PFSK-1 (cell line): Measurements from ENCODE around the gene CDC16.

Experiments
- FOXP2 ChIP-seq: optimal IDR thresholded peaks from 2 replicates; pipeline ENCODE3; 2011; ENCODE audit warnings: borderline replicate concordance, control low read depth, inconsistent platforms; ENCODE audit not compliant: insufficient read depth; ENCODE audit errors: extremely low read length, extremely low read depth
- POLR2AphosphoS5 ChIP-seq: IDR thresholded peaks from 2 replicates; pipeline ENCODE4 v1.6.1; 2012; ENCODE audit warnings: low read depth, mild to moderate bottlenecking, control low read depth, low read length, moderate library complexity
- REST ChIP-seq, 2 experiments: IDR thresholded peaks; 2 replicates each; pipeline versions ENCODE4 v1.6.1 to v1.8.0; 2011 to 2012; ENCODE audit warnings: low read depth in 2 of 2, low read length in 2 of 2, control low read depth in 1 of 2, inconsistent platforms in 1 of 2, mild to moderate bottlenecking in 1 of 2, moderate library complexity in 1 of 2; ENCODE audit not compliant: insufficient read depth in 1 of 2
- SIN3A ChIP-seq: IDR thresholded peaks from 2 replicates; pipeline ENCODE4 v1.6.1; 2012; ENCODE audit warnings: mild to moderate bottlenecking, low read length, moderate library complexity, borderline replicate concordance; ENCODE audit not compliant: insufficient read depth
- TAF1 ChIP-seq: IDR thresholded peaks from 2 replicates; pipeline ENCODE4 v1.6.1; 2012; ENCODE audit warnings: low read length, control low read depth, borderline replicate concordance; ENCODE audit not compliant: insufficient read depth

GRCh38 chr13:114222461-114222968 lies 12.2 kb upstream of the CDC16 start:
- no peak for TF ChIP-seq FOXP2
- no peak for TF ChIP-seq POLR2AphosphoS5
- TF ChIP-seq SIN3A = no peak
- no peak for TF ChIP-seq REST (IDR thresholded peaks at IDR 0.05; ENCODE audit: insufficient read depth in 1 of 2, low read depth in 2 of 2, low read length in 2 of 2)
- no peak for TF ChIP-seq TAF1
